Fibroblast of skin of left biceps (primary cell): Measurements from ENCODE around the gene MSI2.

Experiments used
- DNase-seq, 2 experiments: peaks; one replicate each; pipeline ENCODE4 v3.0.0-alpha.2; 2013; ENCODE audit warnings: low read depth in 2 of 2

The MSI2 gene

GRCh38 chr17:57368637-57369336 lies 112.5 kb downstream of the MSI2 start:
- DNase-seq, result no peak

GRCh38 chr17:57369509-57369945 lies 113.2 kb downstream of the MSI2 start:
- no peak for DNase-seq

- DNase-seq, result peak; percentile 18 to 23
These were observed 113.8 kb downstream of the MSI2 start for GRCh38 chr17:57370037-57370581.

- DNase-seq, result no peak
These were observed 114.3 kb downstream of the MSI2 start for GRCh38 chr17:57370619-57371018.

- DNase-seq, result peak in 1 of 2 experiments; percentile 18
These were observed 115.8 kb downstream of the MSI2 start for GRCh38 chr17:57372156-57372555.

GRCh38 chr17:57373048-57373447 lies 116.7 kb downstream of the MSI2 start:
- DNase-seq, result no peak

- no peak for DNase-seq
These were observed 117.4 kb downstream of the MSI2 start for GRCh38 chr17:57373756-57374155.

- no peak for DNase-seq
These were observed 118.9 kb downstream of the MSI2 start for GRCh38 chr17:57375040-57375769.

- no peak for DNase-seq
These were observed 119.5 kb downstream of the MSI2 start for GRCh38 chr17:57375770-57376225.

GRCh38 chr17:57377094-57377493 lies 120.8 kb downstream of the MSI2 start:
- DNase-seq, result no peak

- DNase-seq, result no peak
These were observed 123.0 kb downstream of the MSI2 start for GRCh38 chr17:57379237-57379894.

- no peak for DNase-seq
These were observed 123.6 kb downstream of the MSI2 start for GRCh38 chr17:57379895-57380434.

GRCh38 chr17:57381498-57381897 lies 125.2 kb downstream of the MSI2 start:
- no peak for DNase-seq

GRCh38 chr17:57384219-57384618 lies 127.9 kb downstream of the MSI2 start:
- no peak for DNase-seq

GRCh38 chr17:57385975-57386374 lies 129.7 kb downstream of the MSI2 start:
- DNase-seq, result no peak

GRCh38 chr17:57387575-57387974 lies 131.3 kb downstream of the MSI2 start:
- DNase-seq, result no peak

- DNase-seq, result no peak
These were observed 131.9 kb downstream of the MSI2 start for GRCh38 chr17:57388131-57388725.

- no peak for DNase-seq
These were observed 133.2 kb downstream of the MSI2 start for GRCh38 chr17:57389473-57389872.

- DNase-seq, result no peak
These were observed 134.9 kb downstream of the MSI2 start for GRCh38 chr17:57391076-57391825.

GRCh38 chr17:57391857-57392471 lies 135.6 kb downstream of the MSI2 start:
- no peak for DNase-seq
